NCI-H2227 (cell line): ENCODE results near the gene PLEKHM2.
"Not testable (repeated sequence)": the region's sequence is repeated elsewhere in the genome, so short reads cannot be mapped to it uniquely, and the experiment has no call there.

Source experiments
- DNase-seq: peaks from one replicate; lab custom pipeline; 2025; ENCODE audit not compliant: unreplicated experiment; lab: John Stamatoyannopoulos, UW

The PLEKHM2 gene

GRCh38 chr1:15684042-15684461 lies at the start of gene PLEKHM2:
Gene PLEKHM2 (plus strand): TSS chr1:15684320. CDS start chr1:15684559, 239 bp downstream.
- peak; percentile 71 for DNase-seq

GRCh38 chr1:15636436-15636835 lies 47.7 kb upstream of the PLEKHM2 start:
- DNase-seq, result no peak

- DNase-seq, result no peak
Observed at GRCh38 chr1:15637826-15638225, 46.3 kb upstream of the PLEKHM2 start.

GRCh38 chr1:15639262-15639661 lies 44.9 kb upstream of the PLEKHM2 start:
- no peak for DNase-seq

GRCh38 chr1:15639931-15640330 lies 44.2 kb upstream of the PLEKHM2 start:
- no peak for DNase-seq

GRCh38 chr1:15640667-15641066 lies 43.5 kb upstream of the PLEKHM2 start:
- no peak for DNase-seq

- DNase-seq, result no peak
Observed at GRCh38 chr1:15649937-15650336, 34.2 kb upstream of the PLEKHM2 start.

- no peak for DNase-seq
Observed at GRCh38 chr1:15650433-15650832, 33.7 kb upstream of the PLEKHM2 start.

GRCh38 chr1:15652130-15652529 lies 32.0 kb upstream of the PLEKHM2 start:
- DNase-seq, result not testable (repeated sequence)

- DNase-seq, result no peak
Observed at GRCh38 chr1:15654091-15654690, 29.9 kb upstream of the PLEKHM2 start.

GRCh38 chr1:15656464-15656863 lies 27.7 kb upstream of the PLEKHM2 start:
- DNase-seq, result no peak

GRCh38 chr1:15657021-15657420 lies 27.1 kb upstream of the PLEKHM2 start:
- no peak for DNase-seq

GRCh38 chr1:15660151-15660550 lies 24.0 kb upstream of the PLEKHM2 start:
- no peak for DNase-seq

GRCh38 chr1:15662477-15662876 lies 21.6 kb upstream of the PLEKHM2 start:
- no peak for DNase-seq

- DNase-seq, result no peak
Observed at GRCh38 chr1:15663925-15664324, 20.2 kb upstream of the PLEKHM2 start.

- no peak for DNase-seq
Observed at GRCh38 chr1:15667362-15667761, 16.8 kb upstream of the PLEKHM2 start.

GRCh38 chr1:15668089-15668754 lies 15.9 kb upstream of the PLEKHM2 start:
- DNase-seq, result no peak

- no peak for DNase-seq
Observed at GRCh38 chr1:15669074-15669473, 15.0 kb upstream of the PLEKHM2 start.

- DNase-seq, result no peak
Observed at GRCh38 chr1:15669864-15670263, 14.3 kb upstream of the PLEKHM2 start.

- DNase-seq, result no peak
Observed at GRCh38 chr1:15671430-15671829, 12.7 kb upstream of the PLEKHM2 start.

GRCh38 chr1:15674386-15675159 lies 9.5 kb upstream of the PLEKHM2 start:
- DNase-seq, result no peak

GRCh38 chr1:15676010-15676409 lies 8.1 kb upstream of the PLEKHM2 start:
- DNase-seq, result no peak
